ENCODE measurements around the gene RELB. TPM values are rescaled to one million over a fixed set of nuclear protein-coding genes. Genes with fewer than 3 reads are reported as not detected.

The RELB gene
- total and polyA plus RNA-seq, 9 of the 15 experiments (the other 6 are each of a cell fraction or from before 2014, with no cell fraction given): 0.15 to 1.1 (median 0.28) TPM; not detected in 2

GRCh38 chr19:45001087-45001739 is at the start of gene RELB (continued):
- no peak for TF ChIP-seq ZNF280B (CRISPR knock-in tag; IDR thresholded peaks at IDR 0.05)
- no peak for TF ChIP-seq RBBP5 (IDR thresholded peaks at IDR 0.05; ENCODE audit: borderline replicate concordance, insufficient read depth, low read length, poor library complexity, severe bottlenecking)
- TF ChIP-seq TARDBP (IDR thresholded peaks at IDR 0.05): no peak
- TF ChIP-seq ZNF3 (CRISPR knock-in tag; IDR thresholded peaks at IDR 0.05): no peak
- TF ChIP-seq NCOA4 (IDR thresholded peaks at IDR 0.05; ENCODE audit: partially characterized antibody): no peak
- TF ChIP-seq MITF (IDR thresholded peaks at IDR 0.05): 0 out of 2 replicates have a peak, but pooled peaks have one; percentile 50
- no peak for TF ChIP-seq TSHZ1 (CRISPR knock-in tag; IDR thresholded peaks at IDR 0.05)
- no peak for TF ChIP-seq MGA (IDR thresholded peaks at IDR 0.05)
- TF ChIP-seq CHD1 (IDR thresholded peaks at IDR 0.05; ENCODE audit: low read length): no peak

Data from K562 (cell line).